Keratinocyte (primary cell): Measurements from ENCODE around the gene GREM2. TPM values are rescaled to one million over a fixed set of nuclear protein-coding genes. Genes with fewer than 3 reads are reported as not detected.

ENCODE experiments used
- DNase-seq: peaks from one replicate; pipeline ENCODE4 v3.0.0-alpha.2; 2011; ENCODE audit warnings: low read depth, missing footprints, low spot score
- FAIRE-seq: peaks from 2 replicates; lab custom pipeline; 2011; peaks lifted over from hg19 to GRCh38; lab: Jason Lieb, UNC
- H2AFZ ChIP-seq: 2 replicates; pipeline ENCODE4 v1.6.0; 2012; ENCODE audit warnings: low read length, control low read depth, inconsistent platforms; ENCODE audit not compliant: control insufficient read depth
- H3K27ac ChIP-seq: 2 replicates; pipeline ENCODE4 v1.5.1; 2011; ENCODE audit warnings: low read length; ENCODE audit not compliant: control insufficient read depth, insufficient read depth
- H3K27me3 ChIP-seq: 3 replicates; pipeline ENCODE4 v1.6.0; 2011; ENCODE audit warnings: low read length; ENCODE audit not compliant: control insufficient read depth, insufficient read depth; ENCODE audit errors: extremely low read depth
- H3K36me3 ChIP-seq, 2 experiments: 2 replicates in 1 of 2; 3 replicates in 1 of 2; pipeline ENCODE4 v1.5.1; 2011; ENCODE audit warnings: low read length in 2 of 2, mild to moderate bottlenecking in 1 of 2; ENCODE audit not compliant: control insufficient read depth in 2 of 2, insufficient read depth in 2 of 2; ENCODE audit errors: extremely low read depth in 1 of 2
- H3K4me1 ChIP-seq: 3 replicates; pipeline ENCODE4 v1.5.1; 2011; ENCODE audit warnings: low read length; ENCODE audit not compliant: control insufficient read depth, insufficient read depth; ENCODE audit errors: extremely low read depth
- H3K4me2 ChIP-seq: 3 replicates; pipeline ENCODE4 v1.6.0; 2011; ENCODE audit warnings: low read depth, low read length; ENCODE audit not compliant: control insufficient read depth, insufficient read depth; ENCODE audit errors: extremely low read depth
- H3K4me3 ChIP-seq, 3 experiments: fragments of 200-600 bp in 1 of 3; sonication (generic) in 1 of 3; 2 replicates in 2 of 3; 3 replicates in 1 of 3; pipeline ENCODE4 v1.5.1; 2011 to 2016; ENCODE audit warnings: low read length in 3 of 3, mild to moderate bottlenecking in 3 of 3, control low read depth in 2 of 3, inconsistent platforms in 1 of 3, low read depth in 1 of 3, mixed read lengths in 1 of 3, mixed run types in 1 of 3, moderate library complexity in 1 of 3; ENCODE audit not compliant: control insufficient read depth in 2 of 3, insufficient read depth in 2 of 3; ENCODE audit errors: extremely low read depth in 1 of 3
- H3K79me2 ChIP-seq: 2 replicates; pipeline ENCODE4 v1.6.0; 2012; ENCODE audit warnings: low read length; ENCODE audit not compliant: control insufficient read depth, insufficient read depth
- H3K9ac ChIP-seq: 3 replicates; pipeline ENCODE4 v1.6.0; 2011; ENCODE audit warnings: low read length; ENCODE audit not compliant: control insufficient read depth, insufficient read depth; ENCODE audit errors: extremely low read depth
- H3K9me1 ChIP-seq: 3 replicates; pipeline ENCODE4 v1.6.0; 2011; ENCODE audit warnings: low read length; ENCODE audit not compliant: control insufficient read depth, insufficient read depth; ENCODE audit errors: extremely low read depth
- H3K9me3 ChIP-seq: 2 replicates; pipeline ENCODE4 v1.5.1; 2012; ENCODE audit warnings: low read depth, low read length; ENCODE audit not compliant: control insufficient read depth
- H4K20me1 ChIP-seq: 3 replicates; pipeline ENCODE4 v1.6.0; 2011; ENCODE audit warnings: low read length; ENCODE audit not compliant: control insufficient read depth, insufficient read depth; ENCODE audit errors: extremely low read depth
- CTCF ChIP-seq, 3 experiments: IDR thresholded peaks in 1 of 3; conservative IDR thresholded peaks in 1 of 3; optimal IDR thresholded peaks in 1 of 3; 2 replicates in 2 of 3; 3 replicates in 1 of 3; pipeline versions ENCODE3 to v1.5.1; 2011; ENCODE audit warnings: low read length in 3 of 3, mild to moderate bottlenecking in 3 of 3, moderate library complexity in 2 of 3, control low read depth in 1 of 3, inconsistent platforms in 1 of 3; ENCODE audit not compliant: insufficient read depth in 2 of 3; ENCODE audit errors: extremely low read depth in 1 of 3
- EZH2 ChIP-seq: IDR thresholded peaks from one replicate; pipeline ENCODE4 v1.6.1; 2012; ENCODE audit warnings: inconsistent platforms, mild to moderate bottlenecking, low read length, moderate library complexity
- dilution Hi-C: fragments of 300-500 bp; cut with MboI; formaldehyde crosslinking; loops from one replicate; pipeline ENCODE4 v1.7.0; 2020; ENCODE audit warnings: low sequenced_read_pairs; ENCODE audit not compliant: extremely low pct_ligation_motif_present
- polyA plus RNA-seq, 5 experiments: library from polyadenylated mRNA; depleted of rRNA in 3 of 5; stranded (reverse) in 3 of 5; stranded (forward) in 1 of 5; unstranded in 1 of 5; fragments of >200 nt; gene quantifications; 1 replicate in 1 of 5; 2 replicates in 3 of 5; 3 replicates in 1 of 5; pipeline versions ENCODE4 v1.2.1 to v1.2.3, GENCODE V29; 2011 to 2012; ENCODE audit warnings: missing spikeins in 2 of 5, low read depth in 1 of 5, low replicate concordance in 1 of 5

The GREM2 gene
- polyA plus RNA-seq, 1 donor (not counting 4 experiments of a cell fraction or from before 2014, with no cell fraction given) = not detected

- Histone ChIP-seq H2AFZ (no peak overlapping the region), H3K4me2 (no peak overlapping the region), H3K79me2 (no peaks in the 10 kb centered on the region), H3K9me3 (peaks cover 3% of the 10 kb centered on the region), H3K27me3 (no peaks in the 10 kb centered on the region), H3K9me1 (no peaks in the 10 kb centered on the region), H3K9ac (no peak overlapping the region), H3K27ac (no peak overlapping the region), H3K36me3 (no peaks in the 10 kb centered on the region), H3K4me3 (no peak overlapping the region), H3K4me1 (no peaks in the 10 kb centered on the region), H4K20me1 (no peaks in the 10 kb centered on the region)
- DNase-seq (no peak), FAIRE-seq (no peak)
- TF ChIP-seq EZH2 = no peak
- no peak for TF ChIP-seq CTCF (optimal IDR thresholded peaks at IDR 0.05 in 1 of 3, IDR thresholded peaks at IDR 0.05 in 1 of 3, conservative IDR thresholded peaks at IDR 0.05 in 1 of 3; ENCODE audit: extremely low read depth in 1 of 3, insufficient read depth in 2 of 3, low read length in 3 of 3)
- dilution Hi-C loops = no loop called here
These were observed 111.3 kb downstream of the GREM2 start for GRCh38 chr1:240500647-240501046.

GRCh38 chr1:240499012-240499411 is 112.9 kb downstream of the GREM2 start:
- H2AFZ ChIP-seq = no peak overlapping the region
- H3K4me1 ChIP-seq = no peaks in the 10 kb centered on the region
- peaks cover 3% of the 10 kb centered on the region for H3K9me3 ChIP-seq
- dilution Hi-C loops = no loop called here
- no peaks in the 10 kb centered on the region for H4K20me1 ChIP-seq
- no peaks in the 10 kb centered on the region for H3K36me3 ChIP-seq
- H3K9ac ChIP-seq = no peak overlapping the region
- no peaks in the 10 kb centered on the region for H3K27me3 ChIP-seq
- no peaks in the 10 kb centered on the region for H3K79me2 ChIP-seq
- no peak for DNase-seq
- no peak overlapping the region for H3K4me3 ChIP-seq
- H3K27ac ChIP-seq = no peak overlapping the region
- no peak for TF ChIP-seq CTCF (optimal IDR thresholded peaks at IDR 0.05 in 1 of 3, IDR thresholded peaks at IDR 0.05 in 1 of 3, conservative IDR thresholded peaks at IDR 0.05 in 1 of 3; ENCODE audit: extremely low read depth in 1 of 3, insufficient read depth in 2 of 3, low read length in 3 of 3)
- TF ChIP-seq EZH2 = no peak
- H3K4me2 ChIP-seq = no peak overlapping the region
- FAIRE-seq = no peak
- H3K9me1 ChIP-seq = no peaks in the 10 kb centered on the region
